ENCODE results near the gene CDH5. TPM values are rescaled to one million over a fixed set of nuclear protein-coding genes. Genes with fewer than 3 reads are reported as not detected.

CDH5 gene
- total and polyA plus RNA-seq, 2 of the 4 experiments (the other 2 are of a cell fraction) = not detected

DNA sequence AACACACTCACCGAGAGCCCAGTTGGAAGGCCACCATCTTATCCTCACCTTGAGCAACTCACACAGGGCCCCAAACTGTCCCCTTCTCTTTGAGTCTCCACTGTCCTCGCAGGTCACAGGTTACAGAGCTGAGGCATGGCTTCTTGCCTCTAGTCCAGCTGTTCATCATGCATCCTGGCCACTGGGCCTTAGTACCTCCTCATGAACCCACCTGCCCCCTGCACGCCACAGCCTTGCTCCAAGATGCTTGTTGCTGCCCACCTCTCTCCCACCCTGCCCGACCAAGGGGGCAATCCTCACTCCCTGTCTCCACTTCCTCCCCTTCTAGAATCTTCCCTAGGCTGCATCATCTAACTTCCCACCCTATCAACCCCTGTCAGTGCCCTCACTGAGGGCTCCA, 17.1 kb downstream of the CDH5 start:
- intact Hi-C loops (cut with micrococcal nuclease) = no loop called here
- TF ChIP-seq NFE2L2 (IDR thresholded peaks at IDR 0.05; ENCODE audit: low read depth, low read length) (no peak), BHLHE40 (IDR thresholded peaks at IDR 0.05; ENCODE audit: low read depth, low read length) (no peak), FOS (IDR thresholded peaks at IDR 0.05; ENCODE audit: low read depth, low read length) (no peak), MAFK (IDR thresholded peaks at IDR 0.05; ENCODE audit: low read depth, low read length) (no peak), MXI1 (IDR thresholded peaks at IDR 0.05; ENCODE audit: borderline replicate concordance, low read depth, low read length) (no peak), RCOR1 (IDR thresholded peaks at IDR 0.05; ENCODE audit: insufficient replicate concordance, low read length) (no peak), CEBPB (IDR thresholded peaks at IDR 0.05; ENCODE audit: low read depth, low read length) (no peak), POLR2A (IDR thresholded peaks at IDR 0.05; ENCODE audit: low read depth, low read length) (no peak), RFX5 (IDR thresholded peaks at IDR 0.05; ENCODE audit: low read depth, low read length) (no peak), SMC3 (IDR thresholded peaks at IDR 0.05; ENCODE audit: low read depth, low read length) (no peak), RAD21 (IDR thresholded peaks at IDR 0.05; ENCODE audit: low read length) (no peak), CHD1 (IDR thresholded peaks at IDR 0.05; ENCODE audit: low read depth, low read length) (no peak), MAZ (IDR thresholded peaks at IDR 0.05; ENCODE audit: borderline replicate concordance, low read depth, low read length) (no peak)
- TF ChIP-seq, protein P1, sequence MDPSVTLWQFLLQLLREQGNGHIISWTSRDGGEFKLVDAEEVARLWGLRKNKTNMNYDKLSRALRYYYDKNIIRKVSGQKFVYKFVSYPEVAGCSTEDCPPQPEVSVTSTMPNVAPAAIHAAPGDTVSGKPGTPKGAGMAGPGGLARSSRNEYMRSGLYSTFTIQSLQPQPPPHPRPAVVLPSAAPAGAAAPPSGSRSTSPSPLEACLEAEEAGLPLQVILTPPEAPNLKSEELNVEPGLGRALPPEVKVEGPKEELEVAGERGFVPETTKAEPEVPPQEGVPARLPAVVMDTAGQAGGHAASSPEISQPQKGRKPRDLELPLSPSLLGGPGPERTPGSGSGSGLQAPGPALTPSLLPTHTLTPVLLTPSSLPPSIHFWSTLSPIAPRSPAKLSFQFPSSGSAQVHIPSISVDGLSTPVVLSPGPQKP (IDR thresholded peaks at IDR 0.05; ENCODE audit: borderline replicate concordance, low read depth, low read length) = no peak
- TF ChIP-seq, protein P2, sequence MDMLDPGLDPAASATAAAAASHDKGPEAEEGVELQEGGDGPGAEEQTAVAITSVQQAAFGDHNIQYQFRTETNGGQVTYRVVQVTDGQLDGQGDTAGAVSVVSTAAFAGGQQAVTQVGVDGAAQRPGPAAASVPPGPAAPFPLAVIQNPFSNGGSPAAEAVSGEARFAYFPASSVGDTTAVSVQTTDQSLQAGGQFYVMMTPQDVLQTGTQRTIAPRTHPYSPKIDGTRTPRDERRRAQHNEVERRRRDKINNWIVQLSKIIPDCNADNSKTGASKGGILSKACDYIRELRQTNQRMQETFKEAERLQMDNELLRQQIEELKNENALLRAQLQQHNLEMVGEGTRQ (IDR thresholded peaks at IDR 0.05; ENCODE audit: low read depth, low read length) = no peak
- TF ChIP-seq, protein P3, sequence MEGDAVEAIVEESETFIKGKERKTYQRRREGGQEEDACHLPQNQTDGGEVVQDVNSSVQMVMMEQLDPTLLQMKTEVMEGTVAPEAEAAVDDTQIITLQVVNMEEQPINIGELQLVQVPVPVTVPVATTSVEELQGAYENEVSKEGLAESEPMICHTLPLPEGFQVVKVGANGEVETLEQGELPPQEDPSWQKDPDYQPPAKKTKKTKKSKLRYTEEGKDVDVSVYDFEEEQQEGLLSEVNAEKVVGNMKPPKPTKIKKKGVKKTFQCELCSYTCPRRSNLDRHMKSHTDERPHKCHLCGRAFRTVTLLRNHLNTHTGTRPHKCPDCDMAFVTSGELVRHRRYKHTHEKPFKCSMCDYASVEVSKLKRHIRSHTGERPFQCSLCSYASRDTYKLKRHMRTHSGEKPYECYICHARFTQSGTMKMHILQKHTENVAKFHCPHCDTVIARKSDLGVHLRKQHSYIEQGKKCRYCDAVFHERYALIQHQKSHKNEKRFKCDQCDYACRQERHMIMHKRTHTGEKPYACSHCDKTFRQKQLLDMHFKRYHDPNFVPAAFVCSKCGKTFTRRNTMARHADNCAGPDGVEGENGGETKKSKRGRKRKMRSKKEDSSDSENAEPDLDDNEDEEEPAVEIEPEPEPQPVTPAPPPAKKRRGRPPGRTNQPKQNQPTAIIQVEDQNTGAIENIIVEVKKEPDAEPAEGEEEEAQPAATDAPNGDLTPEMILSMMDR (conservative IDR thresholded peaks at IDR 0.05; ENCODE audit: low read depth, low read length) = no peak
- no peak overlapping the region; the same call in 1 of the 2 replicates for H3K56ac ChIP-seq (ENCODE audit: extremely low read depth, insufficient read depth, low read length)
- peak overlapping the region in 1 of 2 experiments; percentile 54; a peak in 2 of 4 replicates for H4K8ac ChIP-seq (ENCODE audit: low read depth in 2 of 2, low read length in 2 of 2)
- H3K27me3 ChIP-seq (ENCODE audit: control insufficient read depth, insufficient read depth, low read length) = peaks cover 14% of the 10 kb centered on the region; the same call in 1 of the 2 replicates
- POLR2A ChIA-PET (ENCODE audit: unreplicated experiment) = no interaction called here
- H3K4me1 ChIP-seq (ENCODE audit: control insufficient read depth, insufficient read depth, low read length) = peaks cover 10% of the 10 kb centered on the region
- peak overlapping the region; percentile 5; the same call in 1 of the 2 replicates for H4K91ac ChIP-seq (ENCODE audit: insufficient read depth, low read depth, low read length)
- H2BK5ac ChIP-seq (ENCODE audit: low read depth, low read length, poor library complexity, severe bottlenecking) = peak overlapping the region; percentile 1
- H2AFZ ChIP-seq (replicated peaks; ENCODE audit: low read length, poor library complexity) = peak overlapping the region; percentile 64
- H3K18ac ChIP-seq (ENCODE audit: low read depth, low read length) = peak overlapping the region; percentile 3; the same call in 1 of the 2 replicates
- H2BK15ac ChIP-seq (ENCODE audit: low read depth, low read length) = peak overlapping the region; percentile 30; the same call in 1 of the 3 replicates
- peak overlapping the region; percentile 3 for H2AK5ac ChIP-seq (ENCODE audit: low read depth, low read length)
- H2BK20ac ChIP-seq (ENCODE audit: low read depth, low read length) = peak overlapping the region; percentile 9; the same call in 1 of the 2 replicates
- no peak overlapping the region for H3K9ac ChIP-seq (ENCODE audit: low read depth, low read length)
- H2BK120ac ChIP-seq (ENCODE audit: low read depth, low read length) = peak overlapping the region; percentile 33; the same call in 1 of the 2 replicates
- dilution Hi-C loops (cut with HindIII; ENCODE audit: low sequenced_read_pairs, unreplicated experiment) = no loop called here
- H3K27ac ChIP-seq (ENCODE audit: insufficient read depth, low read length) = peak overlapping the region; percentile 7; the same call in 1 of the 2 replicates
- peak overlapping the region; percentile 8; the same call in 1 of the 2 replicates for H3K14ac ChIP-seq (replicated peaks; ENCODE audit: low read depth, low read length)
- H3K23ac ChIP-seq (ENCODE audit: low read depth, low read length) = no peak overlapping the region
- no peaks in the 10 kb centered on the region for H4K20me1 ChIP-seq (ENCODE audit: insufficient read depth, low read length)
- no peaks in the 10 kb centered on the region for H3K9me3 ChIP-seq (ENCODE audit: control insufficient read depth, insufficient read depth, low read length)
- no TSS peak for BruUV-seq (replicated peaks)
- peaks cover 9% of the 10 kb centered on the region for H3K9me1 ChIP-seq (ENCODE audit: insufficient read depth, low read length)
- CTCF ChIA-PET = no interaction called here
- WGBS, 2 experiments (ENCODE audit: extremely low coverage in 2 of 2, insufficient read length in 1 of 2) = 93% methylated on average over 3 of the region's 4 CpGs; no CpG with 5 or more reads in 1 of the 2 experiments
- H2AK9ac ChIP-seq (replicated peaks; ENCODE audit: low read depth, low read length, poor library complexity) = no peak overlapping the region
- H4K5ac ChIP-seq (ENCODE audit: low read depth, low read length) = no peak overlapping the region; the same call in 1 of the 2 replicates
- no peaks in the 10 kb centered on the region for H3K79me1 ChIP-seq (ENCODE audit: low read depth in 1 of 2, low read length in 2 of 2)
- H3K4me3 ChIP-seq (ENCODE audit: insufficient read depth, low read depth, low read length) = no peak overlapping the region
- in situ Hi-C loops (cut with MboI; ENCODE audit: low sequenced_read_pairs) = no loop called here
- DNase-seq (no peak), ATAC-seq (ENCODE audit: low read depth) (no peak)
- H3K4me2 ChIP-seq (ENCODE audit: low read depth, low read length) = no peak overlapping the region
- H3K4ac ChIP-seq (ENCODE audit: low read depth, low read length) = peak overlapping the region; percentile 4
- no peaks in the 10 kb centered on the region for H3K36me3 ChIP-seq (ENCODE audit: control insufficient read depth, insufficient read depth, low read length)

All from IMR-90 (cell line).